Epithelial cell of umbilical artery (primary cell): ENCODE measurements around the gene SLC34A2. TPM values are rescaled to one million over a fixed set of nuclear protein-coding genes. Genes with fewer than 3 reads are reported as not detected.

Source experiments
- total RNA-seq: library from RNA; depleted of rRNA; stranded (reverse); fragments of >200 nt; gene quantifications from 2 replicates; pipeline ENCODE4 v1.2.3, GENCODE V29; 2014

The SLC34A2 gene, protein sequence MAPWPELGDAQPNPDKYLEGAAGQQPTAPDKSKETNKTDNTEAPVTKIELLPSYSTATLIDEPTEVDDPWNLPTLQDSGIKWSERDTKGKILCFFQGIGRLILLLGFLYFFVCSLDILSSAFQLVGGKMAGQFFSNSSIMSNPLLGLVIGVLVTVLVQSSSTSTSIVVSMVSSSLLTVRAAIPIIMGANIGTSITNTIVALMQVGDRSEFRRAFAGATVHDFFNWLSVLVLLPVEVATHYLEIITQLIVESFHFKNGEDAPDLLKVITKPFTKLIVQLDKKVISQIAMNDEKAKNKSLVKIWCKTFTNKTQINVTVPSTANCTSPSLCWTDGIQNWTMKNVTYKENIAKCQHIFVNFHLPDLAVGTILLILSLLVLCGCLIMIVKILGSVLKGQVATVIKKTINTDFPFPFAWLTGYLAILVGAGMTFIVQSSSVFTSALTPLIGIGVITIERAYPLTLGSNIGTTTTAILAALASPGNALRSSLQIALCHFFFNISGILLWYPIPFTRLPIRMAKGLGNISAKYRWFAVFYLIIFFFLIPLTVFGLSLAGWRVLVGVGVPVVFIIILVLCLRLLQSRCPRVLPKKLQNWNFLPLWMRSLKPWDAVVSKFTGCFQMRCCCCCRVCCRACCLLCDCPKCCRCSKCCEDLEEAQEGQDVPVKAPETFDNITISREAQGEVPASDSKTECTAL
- not detected in 2 replicates for total RNA-seq

DNA sequence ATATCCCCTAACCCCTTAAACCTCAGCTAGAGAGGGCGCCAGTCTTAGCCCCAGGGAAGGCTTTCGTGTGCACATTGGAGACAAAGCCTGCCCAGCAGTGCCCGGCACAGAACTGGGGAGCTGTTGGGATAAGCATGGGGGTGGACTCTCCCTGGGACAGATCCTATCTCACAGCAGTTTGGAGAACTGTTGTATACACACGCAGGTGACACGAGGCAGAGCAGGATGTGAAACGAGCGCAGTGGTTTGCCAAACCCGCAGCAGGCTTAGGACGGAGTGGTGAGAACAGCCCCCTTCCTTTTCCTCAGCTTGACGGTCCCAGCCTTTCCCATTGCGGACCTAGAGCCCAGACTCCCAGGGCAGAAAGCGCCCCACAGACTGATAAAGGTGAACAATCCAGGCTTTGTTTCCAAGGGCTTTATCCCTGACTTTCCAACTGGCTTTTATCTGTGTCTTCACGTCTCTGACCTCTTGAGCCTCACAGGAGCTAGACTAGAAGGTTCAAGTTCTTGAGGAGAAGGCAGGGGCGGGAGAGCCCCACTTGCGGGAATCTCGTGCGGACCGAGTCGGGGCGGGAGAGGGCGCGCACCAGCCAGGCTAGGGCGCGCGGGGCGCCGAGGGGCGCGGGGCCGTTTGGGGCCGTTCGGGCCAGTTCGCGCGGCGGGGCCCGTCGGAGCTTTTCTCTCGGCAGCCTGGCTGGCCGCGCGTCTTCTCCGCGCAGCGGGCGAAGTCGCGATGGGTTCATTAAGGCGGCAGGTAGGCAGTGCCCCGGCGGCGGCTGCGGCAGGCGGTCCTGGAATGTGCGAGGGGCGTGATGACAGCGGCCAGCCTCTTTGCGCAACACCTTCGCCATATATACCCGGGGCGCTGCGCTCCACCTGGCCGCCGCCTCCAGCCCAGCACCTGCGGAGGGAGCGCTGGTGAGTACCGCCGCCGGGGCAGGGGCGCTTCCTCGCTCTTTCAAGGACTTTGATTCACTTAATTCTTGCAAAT is at the start of gene SLC34A2:
Gene SLC34A2 (plus strand): TSS at position 881 of the 993 bp plus-strand sequence. CDS start 6,650 bp downstream, outside the sequence.

Other genes with a start within 250 kb of the SLC34A2 start
- gene SEL1L3, start 207.1 kb downstream of the SLC34A2 start, total RNA-seq: 75.7 and 138 TPM in 2 replicates